ENCODE results near the gene PITPNM3.

PITPNM3 gene

GRCh38 chr17:6525141-6525540, 31.2 kb downstream of the PITPNM3 start:
- DNase-seq = no peak

GRCh38 chr17:6524520-6524919, 31.8 kb downstream of the PITPNM3 start:
- DNase-seq = no peak

GRCh38 chr17:6523809-6524355, 32.5 kb downstream of the PITPNM3 start:
- no peak for DNase-seq

GRCh38 chr17:6523330-6523729, 33.0 kb downstream of the PITPNM3 start:
- no peak for DNase-seq

- no peak for DNase-seq
These were observed 34.8 kb downstream of the PITPNM3 start for GRCh38 chr17:6521586-6521985.

GRCh38 chr17:6517062-6517461, 39.3 kb downstream of the PITPNM3 start:
- no peak for DNase-seq

DNA sequence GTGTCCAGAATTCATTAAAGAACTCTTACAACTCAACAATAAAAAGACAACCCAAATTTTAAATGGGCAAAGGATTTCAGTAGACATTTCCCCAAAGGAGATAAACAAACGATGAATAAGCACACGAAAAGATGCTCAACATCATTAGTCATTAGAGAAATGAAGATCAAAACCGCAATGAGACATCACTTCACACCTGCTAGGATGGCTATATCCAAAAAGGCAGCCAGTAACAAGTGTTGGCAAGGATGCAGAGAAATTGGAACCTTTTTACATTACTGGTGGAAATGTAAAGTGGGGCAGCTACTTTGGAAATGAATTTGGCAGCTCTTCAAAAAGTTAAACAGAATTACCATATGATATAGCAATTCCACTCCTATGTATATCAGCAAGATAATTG, 42.0 kb downstream of the PITPNM3 start:
- no peak for DNase-seq

GRCh38 chr17:6512552-6512951, 43.8 kb downstream of the PITPNM3 start:
- no peak for DNase-seq

DNA sequence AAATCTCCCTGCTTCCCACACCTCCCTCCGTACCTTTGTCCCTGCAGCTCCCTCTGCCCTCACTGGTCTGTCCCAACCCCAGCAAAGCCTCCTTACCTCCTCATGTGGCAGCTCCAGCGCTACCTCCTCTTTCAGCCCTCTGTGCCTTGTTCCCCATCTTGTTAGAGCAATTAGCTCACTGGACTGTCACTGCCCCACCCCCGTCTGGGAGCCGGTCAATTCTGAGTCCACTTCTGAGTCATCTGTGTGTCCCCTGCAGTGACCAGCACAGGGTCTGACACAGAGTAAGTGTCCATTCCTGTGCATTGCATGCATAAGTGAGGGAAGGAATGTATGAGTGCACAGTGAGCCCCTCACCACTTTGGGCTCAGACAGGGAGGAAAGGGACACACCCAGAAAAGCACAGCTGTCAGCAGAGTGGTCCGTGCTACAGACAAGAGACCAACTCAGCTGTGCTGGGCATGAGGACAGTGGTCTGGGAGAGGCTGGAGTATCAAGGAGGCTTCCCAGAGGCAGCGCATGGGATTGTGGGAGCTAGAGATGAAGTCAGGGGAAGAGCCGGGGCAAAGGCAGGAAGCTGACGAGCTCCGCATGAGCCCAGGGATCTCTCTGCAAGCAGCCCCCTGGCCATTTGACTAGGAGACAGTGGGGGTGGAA, 45.9 kb downstream of the PITPNM3 start:
- DNase-seq = no peak

DNA sequence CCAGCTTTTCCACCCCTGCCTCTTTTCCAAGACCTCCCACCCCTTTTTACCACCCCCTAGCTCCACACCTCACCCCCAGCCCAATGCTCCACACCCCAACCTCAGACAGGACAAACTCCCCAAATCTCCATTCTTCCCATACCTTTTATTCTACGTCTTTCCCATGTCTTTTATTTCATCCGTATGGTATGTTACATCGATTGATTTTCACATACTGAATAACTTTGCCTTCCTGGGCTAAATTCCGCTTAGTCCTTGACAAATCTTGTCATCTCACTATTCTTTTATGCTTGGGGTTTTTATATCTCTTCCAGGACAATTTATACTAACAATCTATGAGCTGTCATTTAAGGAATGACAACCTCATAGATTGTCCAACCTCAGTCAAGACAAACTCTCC, 46.4 kb downstream of the PITPNM3 start:
- no peak for DNase-seq

DNA sequence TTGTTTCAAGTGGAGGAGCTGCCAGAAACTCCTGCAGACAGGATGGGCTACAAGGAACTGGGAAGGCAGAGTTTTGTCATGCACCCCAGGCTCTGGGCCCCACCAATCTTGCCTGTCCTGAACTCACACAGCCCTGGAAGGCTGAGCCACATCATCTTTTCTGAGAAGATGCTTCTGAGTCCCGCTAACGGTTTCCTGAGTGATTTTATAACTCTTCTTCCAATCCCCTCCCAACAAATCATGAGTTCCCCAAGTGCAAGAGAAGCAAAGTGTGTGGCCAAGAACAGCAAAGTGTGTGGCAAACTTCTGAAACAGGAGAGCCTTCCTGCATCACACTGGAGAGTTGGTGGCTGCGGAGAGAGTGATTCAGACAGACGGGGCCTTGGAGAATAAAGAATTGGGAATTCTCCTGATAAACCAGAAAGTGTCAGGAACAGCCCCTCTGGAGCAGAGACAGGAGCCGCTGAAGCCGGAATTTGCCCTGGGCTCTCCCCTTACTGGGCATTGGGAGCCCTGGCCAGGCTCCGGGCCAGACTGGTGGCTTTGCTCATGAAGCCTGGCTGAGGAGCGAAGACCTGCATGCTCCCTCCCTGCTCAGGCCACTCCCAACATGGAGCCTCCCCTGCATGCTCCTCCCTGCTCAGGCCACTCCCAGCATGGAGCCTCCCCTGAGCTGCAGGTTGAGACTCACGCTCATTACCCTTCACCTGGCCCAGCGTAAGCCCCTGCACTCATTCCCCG, 47.2 kb downstream of the PITPNM3 start:
- no peak for DNase-seq

- no peak for DNase-seq
These were observed 47.8 kb downstream of the PITPNM3 start for GRCh38 chr17:6508519-6509030.

GRCh38 chr17:6508016-6508415, 48.3 kb downstream of the PITPNM3 start:
- DNase-seq = no peak

DNA sequence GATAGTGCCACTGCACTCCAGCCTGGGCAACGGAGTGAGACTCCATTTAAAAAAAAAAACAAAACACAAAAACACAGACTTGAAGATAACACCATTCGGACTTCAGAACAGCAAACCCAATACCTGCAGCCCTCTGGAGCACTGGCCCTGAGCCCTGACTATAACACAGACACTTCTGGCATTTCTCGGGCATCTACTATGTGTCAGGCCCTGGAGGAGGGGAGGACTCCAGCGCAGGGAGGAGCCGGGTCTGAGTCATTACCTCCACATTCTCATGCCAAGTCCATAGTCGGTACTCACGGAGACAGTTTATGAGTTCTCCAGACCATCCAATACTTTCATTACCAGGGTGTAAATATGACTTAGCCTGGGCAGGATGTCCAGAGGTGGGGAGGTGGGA, 48.8 kb downstream of the PITPNM3 start:
- no peak for DNase-seq

DNA sequence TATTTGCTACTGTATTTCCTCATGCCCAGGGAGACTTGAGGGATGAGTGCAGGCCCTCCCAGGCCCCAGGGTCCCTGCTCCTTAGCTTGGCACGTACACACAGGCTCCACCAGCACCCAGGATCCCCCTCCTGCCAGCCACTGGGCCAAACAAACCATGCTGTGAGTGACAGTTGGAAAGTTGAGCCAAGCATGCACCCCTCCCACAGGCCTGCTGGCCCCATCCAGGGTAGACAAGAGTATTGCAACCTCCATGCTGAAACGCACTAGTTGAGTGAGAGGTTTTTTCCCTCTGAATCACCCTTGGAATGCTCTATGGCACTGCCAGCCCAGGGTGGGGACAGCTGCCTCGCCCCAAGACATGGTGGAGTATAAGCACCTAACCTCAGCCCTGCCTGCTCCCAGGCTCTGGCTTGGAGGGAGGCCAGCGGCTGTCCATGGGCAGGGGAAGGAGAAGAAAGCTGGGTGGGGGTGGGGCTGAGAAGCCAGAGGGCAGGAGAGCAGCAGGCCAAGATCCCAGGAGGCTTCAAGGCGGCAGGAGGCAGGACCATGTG, 49.6 kb downstream of the PITPNM3 start:
- no peak for DNase-seq

GRCh38 chr17:6505425-6506142, 50.8 kb downstream of the PITPNM3 start:
- DNase-seq = no peak

- no peak for DNase-seq
These were observed 52.6 kb downstream of the PITPNM3 start for GRCh38 chr17:6503641-6504195.

- DNase-seq = no peak
These were observed 53.4 kb downstream of the PITPNM3 start for GRCh38 chr17:6502871-6503509.

- DNase-seq = no peak
These were observed 54.2 kb downstream of the PITPNM3 start for GRCh38 chr17:6502142-6502541.

DNA sequence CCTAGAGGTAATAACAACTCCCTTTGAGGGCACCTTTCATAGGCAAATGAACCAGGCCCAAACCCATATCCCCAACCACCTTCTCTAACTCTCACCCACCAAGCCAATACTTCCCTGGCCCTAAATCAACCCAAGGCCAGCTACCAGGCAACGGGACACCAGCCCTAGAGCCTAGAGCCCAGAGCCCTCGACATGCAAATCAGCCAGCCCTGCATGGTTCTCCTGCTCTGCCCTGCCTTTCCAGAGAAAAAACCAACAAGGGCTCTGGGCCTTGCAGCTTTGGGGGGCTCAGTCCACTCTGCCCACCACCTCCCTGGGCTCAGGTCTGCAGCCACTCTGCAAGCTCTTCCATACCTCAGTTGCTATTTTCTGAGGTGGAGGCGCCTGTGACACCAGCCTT, 55.0 kb downstream of the PITPNM3 start:
- DNase-seq = no peak

DNA sequence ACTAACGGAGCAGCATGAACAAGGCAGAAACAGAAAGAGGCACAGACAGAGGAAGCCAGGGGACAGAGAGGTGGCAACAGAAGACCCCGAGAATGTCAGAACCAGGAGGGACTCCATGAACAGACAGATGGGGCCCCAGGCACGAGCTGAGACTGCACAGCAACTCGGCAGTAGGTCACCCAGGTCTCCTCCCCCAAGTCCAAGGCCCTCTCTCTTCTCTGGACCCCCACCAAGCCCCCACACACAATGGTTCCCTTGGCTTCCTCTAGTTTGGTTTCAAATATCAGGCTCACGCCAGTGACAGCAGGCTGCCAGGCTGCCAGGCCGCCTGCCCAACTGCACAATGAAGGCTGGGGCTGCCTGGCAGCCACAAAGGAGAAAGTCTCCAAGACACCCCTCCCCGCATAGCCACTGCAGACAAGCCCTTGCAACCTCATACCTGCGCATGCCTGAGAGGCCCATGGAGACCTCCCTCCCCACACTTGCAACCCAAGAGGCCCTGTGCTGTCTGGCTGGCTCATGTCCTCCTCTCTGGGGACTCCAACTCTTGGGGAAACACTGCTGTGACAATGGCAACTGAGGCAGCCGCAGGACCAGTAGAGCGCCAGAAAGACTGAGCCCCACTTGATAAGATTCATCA, 57.3 kb downstream of the PITPNM3 start:
- no peak for DNase-seq

DNA sequence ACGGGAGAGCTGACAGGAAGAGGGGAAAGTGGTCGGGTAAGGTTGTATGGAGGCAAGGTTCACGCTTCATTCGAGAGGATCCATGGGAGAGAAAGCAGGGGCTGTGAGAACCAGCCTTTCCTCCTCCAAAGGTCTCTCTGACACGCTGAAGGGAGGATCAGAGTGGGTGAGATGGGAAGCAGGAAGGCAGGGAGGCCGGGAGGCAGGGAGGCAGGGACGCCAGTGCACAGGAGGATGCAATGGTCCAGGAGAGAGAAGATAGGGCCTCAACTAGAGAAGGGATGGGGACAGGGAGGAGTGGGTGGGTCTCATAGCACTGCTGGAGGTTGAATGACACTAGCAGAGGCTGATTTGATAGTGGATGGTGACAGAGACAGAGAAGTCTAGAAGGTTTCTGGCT, 58.0 kb downstream of the PITPNM3 start:
- no peak for DNase-seq

All from activated CD4-positive, alpha-beta T cell treated with anti-CD3 and anti-CD28 coated beads for 1 hour (primary cell).